ENCODE measurements around the gene COMMD9.

COMMD9 gene

GRCh38 chr11:36278531-36279282, 10.5 kb downstream of the COMMD9 start:
- peaks cover 8% of the 10 kb centered on the region; the same call in 1 of the 2 replicates for H3K36me3 ChIP-seq (ENCODE audit: insufficient read depth, low read length)
- no peak for TF ChIP-seq CTCF (conservative IDR thresholded peaks at IDR 0.05; ENCODE audit: low read length)
- no peak for TF ChIP-seq EZH2phosphoT487 (IDR thresholded peaks at IDR 0.05; ENCODE audit: borderline replicate concordance)
- H3K4me1 ChIP-seq (ENCODE audit: insufficient read depth, low read length, poor library complexity, severe bottlenecking) = no peaks in the 10 kb centered on the region
- no peaks in the 10 kb centered on the region for H3K9me2 ChIP-seq (replicated peaks; ENCODE audit: low read depth, low read length)
- H3F3A ChIP-seq (ENCODE audit: low read depth) = no peaks in the 10 kb centered on the region
- no peaks in the 10 kb centered on the region for H4K20me1 ChIP-seq (ENCODE audit: insufficient read depth, low read length, poor library complexity, severe bottlenecking)
- H3K27me3 ChIP-seq (ENCODE audit: insufficient read depth, low read length, poor library complexity, severe bottlenecking) = no peaks in the 10 kb centered on the region
- no peak overlapping the region for H3K4me3 ChIP-seq (ENCODE audit: low read length, poor library complexity, severe bottlenecking)
- no peak overlapping the region for H3K4me2 ChIP-seq (ENCODE audit: low read depth, low read length, poor library complexity, severe bottlenecking)
- H2AFZ ChIP-seq (ENCODE audit: low read length) = no peak overlapping the region
- H3K9ac ChIP-seq (ENCODE audit: low read depth, low read length, poor library complexity, severe bottlenecking) = no peak overlapping the region
- 0 out of 2 replicates have a peak, but pooled peaks cover 7% of the 10 kb centered on the region for H3K9me3 ChIP-seq (ENCODE audit: insufficient read depth, low read depth, low read length)
- H3K79me2 ChIP-seq (ENCODE audit: insufficient read depth, low read length) = no peaks in the 10 kb centered on the region

- H2AFZ ChIP-seq (ENCODE audit: low read length) = no peak overlapping the region
- TF ChIP-seq CTCF (conservative IDR thresholded peaks at IDR 0.05; ENCODE audit: low read length) (no peak), EZH2phosphoT487 (IDR thresholded peaks at IDR 0.05; ENCODE audit: borderline replicate concordance) (no peak)
- no peaks in the 10 kb centered on the region for H4K20me1 ChIP-seq (ENCODE audit: insufficient read depth, low read length, poor library complexity, severe bottlenecking)
- H3K9me3 ChIP-seq (ENCODE audit: insufficient read depth, low read depth, low read length) = no peaks in the 10 kb centered on the region
- H3K9me2 ChIP-seq (replicated peaks; ENCODE audit: low read depth, low read length) = no peaks in the 10 kb centered on the region
- H3K79me2 ChIP-seq (ENCODE audit: insufficient read depth, low read length) = no peaks in the 10 kb centered on the region
- H3K4me3 ChIP-seq (ENCODE audit: low read length, poor library complexity, severe bottlenecking) = no peak overlapping the region
- H3K4me2 ChIP-seq (ENCODE audit: low read depth, low read length, poor library complexity, severe bottlenecking) = no peak overlapping the region
- no peaks in the 10 kb centered on the region for H3F3A ChIP-seq (ENCODE audit: low read depth)
- no peaks in the 10 kb centered on the region for H3K27me3 ChIP-seq (ENCODE audit: insufficient read depth, low read length, poor library complexity, severe bottlenecking)
- no peak overlapping the region for H3K9ac ChIP-seq (ENCODE audit: low read depth, low read length, poor library complexity, severe bottlenecking)
- H3K36me3 ChIP-seq (ENCODE audit: insufficient read depth, low read length) = peaks cover 10% of the 10 kb centered on the region; the same call in 1 of the 2 replicates
- H3K4me1 ChIP-seq (ENCODE audit: insufficient read depth, low read length, poor library complexity, severe bottlenecking) = peaks cover 9% of the 10 kb centered on the region
These were observed 14.8 kb downstream of the COMMD9 start for GRCh38 chr11:36274414-36274813.

GRCh38 chr11:36273110-36273509, 16.1 kb downstream of the COMMD9 start:
- no peaks in the 10 kb centered on the region for H3F3A ChIP-seq (ENCODE audit: low read depth)
- H3K27me3 ChIP-seq (ENCODE audit: insufficient read depth, low read length, poor library complexity, severe bottlenecking) = no peaks in the 10 kb centered on the region
- H3K4me2 ChIP-seq (ENCODE audit: low read depth, low read length, poor library complexity, severe bottlenecking) = no peak overlapping the region
- H4K20me1 ChIP-seq (ENCODE audit: insufficient read depth, low read length, poor library complexity, severe bottlenecking) = no peaks in the 10 kb centered on the region
- H2AFZ ChIP-seq (ENCODE audit: low read length) = no peak overlapping the region
- TF ChIP-seq EZH2phosphoT487 (IDR thresholded peaks at IDR 0.05; ENCODE audit: borderline replicate concordance) (no peak), CTCF (conservative IDR thresholded peaks at IDR 0.05; ENCODE audit: low read length) (no peak)
- H3K4me3 ChIP-seq (ENCODE audit: low read length, poor library complexity, severe bottlenecking) = no peak overlapping the region
- peaks cover 9% of the 10 kb centered on the region for H3K4me1 ChIP-seq (ENCODE audit: insufficient read depth, low read length, poor library complexity, severe bottlenecking)
- no peaks in the 10 kb centered on the region for H3K9me2 ChIP-seq (replicated peaks; ENCODE audit: low read depth, low read length)
- H3K36me3 ChIP-seq (ENCODE audit: insufficient read depth, low read length) = peaks cover 10% of the 10 kb centered on the region; the same call in 1 of the 2 replicates
- H3K9ac ChIP-seq (ENCODE audit: low read depth, low read length, poor library complexity, severe bottlenecking) = no peak overlapping the region
- H3K79me2 ChIP-seq (ENCODE audit: insufficient read depth, low read length) = no peaks in the 10 kb centered on the region
- H3K9me3 ChIP-seq (ENCODE audit: insufficient read depth, low read depth, low read length) = no peaks in the 10 kb centered on the region
